A673 (cell line): ENCODE measurements around the gene DPYSL5.

Source experiments
- CTCF ChIP-seq: fragments of 300-800, 200-600 bp; sonication (generic); conservative IDR thresholded peaks from 2 replicates; pipeline ENCODE4 v1.5.1; 2017; ENCODE audit warnings: low read depth, mild to moderate bottlenecking, antibody characterized with exemption, low read length, moderate library complexity, mixed read lengths
- EZH2 ChIP-seq: fragments of 200-600 bp; sonication (generic); IDR thresholded peaks from 2 replicates; pipeline ENCODE4 v1.6.1; 2017; ENCODE audit warnings: borderline replicate concordance, low read depth, mild to moderate bottlenecking, mixed read lengths, antibody characterized with exemption, low read length; ENCODE audit not compliant: poor library complexity, severe bottlenecking

GRCh38 chr2:26870585-26871095 is 22.7 kb downstream of the DPYSL5 start:
- TF ChIP-seq EZH2 = no peak
- no peak for TF ChIP-seq CTCF
